GM13977 (cell line): ENCODE data around the gene PWP2.
"Not testable (repeated sequence)": the region's sequence is repeated elsewhere in the genome, so short reads cannot be mapped to it uniquely, and the experiment has no call there.

Experiments used
- DNase-seq: peaks from one replicate; pipeline ENCODE4 v3.0.0; 2012; ENCODE audit warnings: low spot score
- in situ Hi-C: fragments of 300-500 bp; cut with MboI; formaldehyde crosslinking; loops from one replicate; pipeline ENCODE4 v1.12.0; 2022; ENCODE audit warnings: low sequenced_read_pairs, low pct_unique_long_range_greater_than_20kb, mixed read lengths, inconsistent platforms; ENCODE audit not compliant: unreplicated experiment
- TF ChIP-seq, protein P1 (sequence below): IDR thresholded peaks from 2 replicates; pipeline ENCODE4 v1.5.1; 2012; ENCODE audit warnings: mild to moderate bottlenecking, control low read depth; ENCODE audit not compliant: insufficient read depth; ENCODE audit errors: extremely low read depth, missing control alignments

Gene PWP2

DNA sequence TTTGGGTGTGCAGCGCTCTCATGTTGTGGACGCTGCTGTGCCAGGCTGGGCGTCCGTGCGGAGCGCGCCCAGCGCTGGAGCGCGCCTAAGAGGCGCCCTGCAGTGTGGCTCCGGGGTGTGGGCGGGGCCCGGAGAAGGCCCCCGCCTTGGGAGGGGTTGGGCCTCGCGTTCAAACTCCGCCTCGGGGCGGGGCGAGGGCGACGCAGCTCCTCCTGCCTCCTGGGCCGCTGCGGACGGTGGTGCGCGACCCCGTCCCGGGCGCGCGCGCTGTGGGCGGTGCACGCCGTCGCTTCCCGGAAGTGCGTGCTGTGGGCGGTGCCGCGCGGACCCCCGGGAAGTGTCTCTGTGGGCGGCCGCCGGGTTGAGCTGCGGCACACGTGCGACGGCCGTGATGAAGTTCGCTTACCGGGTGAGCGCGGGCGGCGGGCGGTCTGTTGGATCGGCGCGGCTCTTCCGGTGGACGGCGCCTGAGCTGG is at the start of gene PWP2:
Gene PWP2, plus strand, starts transcription at position 374 of the 476 bp plus-strand sequence. Its CDS starts 18 bp downstream, at position 392.
- DNase-seq, in situ Hi-C loops: not testable (repeated sequence)

GRCh38 chr21:44057960-44058651 is 49.1 kb upstream of the PWP2 start:
- in situ Hi-C loops, result no loop called here

DNA sequence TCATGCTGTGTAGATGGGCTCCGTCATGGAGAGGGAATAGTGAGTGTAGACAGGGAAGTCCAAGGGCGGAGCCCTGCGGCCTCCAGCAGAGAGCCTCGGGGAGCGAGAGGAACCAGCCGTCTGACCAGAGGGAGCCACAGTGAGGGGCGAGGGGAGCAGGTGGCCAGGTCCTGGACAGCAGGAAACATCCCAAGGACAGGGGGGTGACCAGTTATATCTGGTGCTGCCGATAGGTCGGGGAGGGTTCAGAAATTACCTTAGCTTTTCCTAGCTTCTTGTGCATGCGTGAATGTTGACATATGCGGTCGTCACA is 48.6 kb upstream of the PWP2 start:
- TF ChIP-seq, protein P1, sequence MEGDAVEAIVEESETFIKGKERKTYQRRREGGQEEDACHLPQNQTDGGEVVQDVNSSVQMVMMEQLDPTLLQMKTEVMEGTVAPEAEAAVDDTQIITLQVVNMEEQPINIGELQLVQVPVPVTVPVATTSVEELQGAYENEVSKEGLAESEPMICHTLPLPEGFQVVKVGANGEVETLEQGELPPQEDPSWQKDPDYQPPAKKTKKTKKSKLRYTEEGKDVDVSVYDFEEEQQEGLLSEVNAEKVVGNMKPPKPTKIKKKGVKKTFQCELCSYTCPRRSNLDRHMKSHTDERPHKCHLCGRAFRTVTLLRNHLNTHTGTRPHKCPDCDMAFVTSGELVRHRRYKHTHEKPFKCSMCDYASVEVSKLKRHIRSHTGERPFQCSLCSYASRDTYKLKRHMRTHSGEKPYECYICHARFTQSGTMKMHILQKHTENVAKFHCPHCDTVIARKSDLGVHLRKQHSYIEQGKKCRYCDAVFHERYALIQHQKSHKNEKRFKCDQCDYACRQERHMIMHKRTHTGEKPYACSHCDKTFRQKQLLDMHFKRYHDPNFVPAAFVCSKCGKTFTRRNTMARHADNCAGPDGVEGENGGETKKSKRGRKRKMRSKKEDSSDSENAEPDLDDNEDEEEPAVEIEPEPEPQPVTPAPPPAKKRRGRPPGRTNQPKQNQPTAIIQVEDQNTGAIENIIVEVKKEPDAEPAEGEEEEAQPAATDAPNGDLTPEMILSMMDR, result no peak
- in situ Hi-C loops, result no loop called here
- no peak for DNase-seq

More at GRCh38 chr21:44057960-44058651, 49.1 kb upstream of the PWP2 start:
- no peak for DNase-seq
- TF ChIP-seq, protein P1, result no peak

GRCh38 chr21:44058981-44059380 is 48.2 kb upstream of the PWP2 start:
- no peak for DNase-seq
- TF ChIP-seq, protein P1, result no peak
- in situ Hi-C loops, result no loop called here

DNA sequence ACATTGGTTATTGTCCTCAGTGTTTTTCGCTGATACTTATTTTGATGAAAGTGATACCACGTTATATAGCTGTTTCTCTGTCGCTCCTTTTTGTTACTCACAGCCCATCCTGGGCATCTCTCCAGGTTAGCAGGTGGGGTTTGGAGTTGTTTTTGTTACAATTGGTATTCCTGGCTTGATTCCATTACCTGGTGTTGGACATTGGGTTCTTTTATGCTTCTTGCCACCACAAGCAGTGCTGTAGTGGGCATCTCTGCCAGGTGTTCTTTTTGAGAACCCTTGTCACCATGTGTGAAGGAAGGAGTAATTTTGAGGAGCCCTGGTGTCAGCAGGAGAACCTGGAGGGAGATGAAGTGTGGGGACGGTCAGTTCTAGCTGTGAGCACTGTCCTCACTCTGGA is 47.5 kb upstream of the PWP2 start:
- TF ChIP-seq, protein P1, result no peak
- in situ Hi-C loops, result no loop called here
- no peak for DNase-seq

DNA sequence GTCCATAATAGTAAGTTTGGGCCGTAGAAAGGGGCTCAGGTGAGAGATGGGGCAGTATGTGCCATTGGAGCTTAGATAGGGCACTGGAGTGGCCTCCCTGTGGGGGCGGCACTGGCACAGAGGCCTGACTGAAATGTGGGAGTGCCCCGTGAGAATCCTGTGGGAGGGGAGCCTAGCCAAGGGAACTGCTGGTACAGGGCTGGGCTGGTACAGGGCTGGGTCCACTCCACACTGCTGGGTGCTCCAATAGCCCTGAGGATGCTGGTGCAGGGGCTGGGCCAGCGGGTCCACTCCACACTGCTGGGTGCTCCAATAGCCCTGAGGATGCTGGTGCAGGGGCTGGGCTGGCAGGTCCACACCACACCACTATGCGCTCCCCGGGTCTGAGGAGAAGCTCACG is 44.8 kb upstream of the PWP2 start:
- no peak for DNase-seq
- in situ Hi-C loops, result no loop called here
- TF ChIP-seq, protein P1, result no peak

- TF ChIP-seq, protein P1, result no peak
- in situ Hi-C loops, result no loop called here
- DNase-seq, result no peak
Observed at GRCh38 chr21:44063151-44063912, 43.9 kb upstream of the PWP2 start.
